BJ (cell line): ENCODE measurements around the gene FAU. TPM values are rescaled to one million over a fixed set of nuclear protein-coding genes. Genes with fewer than 3 reads are reported as not detected.

ENCODE experiments used
- CTCF ChIA-PET: fragments of 350-600 bp; formaldehyde crosslinking; extraction: SDS; loops from one replicate; lab custom pipeline; 2021; ENCODE audit warnings: antibody characterized with exemption, inconsistent platforms; lab: Yijun Ruan, JAX
- POLR2A ChIA-PET: fragments of 300-600 bp; sonication (Branson Sonifier 250); formaldehyde crosslinking; extraction: SDS; loops from one replicate; lab custom pipeline; 2021; ENCODE audit warnings: antibody characterized with exemption; lab: Charles Lee
- DNase-seq: peaks from one replicate; pipeline ENCODE4 v3.0.0-alpha.2; 2011; ENCODE audit warnings: low read depth
- H3K27me3 ChIP-seq: 2 replicates; pipeline ENCODE4 v1.6.0; 2011; ENCODE audit warnings: low read length; ENCODE audit not compliant: control insufficient read depth, insufficient read depth
- H3K36me3 ChIP-seq: 2 replicates; pipeline ENCODE4 v1.5.1; 2011; ENCODE audit warnings: low read length; ENCODE audit not compliant: control insufficient read depth, insufficient read depth
- H3K4me3 ChIP-seq: 2 replicates; pipeline ENCODE4 v1.5.1; 2011; ENCODE audit warnings: low read depth, mild to moderate bottlenecking, control low read depth, low read length
- CTCF ChIP-seq: IDR thresholded peaks from 2 replicates; pipeline ENCODE4 v1.5.1; 2011; ENCODE audit warnings: low read depth, mild to moderate bottlenecking, control low read depth, inconsistent platforms, low read length, moderate library complexity; ENCODE audit not compliant: insufficient read depth
- polyA plus RNA-seq: library from polyadenylated mRNA; depleted of rRNA; stranded (reverse); fragments of >200 nt; gene quantifications from 2 replicates; pipeline ENCODE4 v1.2.3, GENCODE V29; 2011

The FAU gene
- polyA plus RNA-seq, 1 experiment: 474 TPM

GRCh38 chr11:65130631-65131416 lies 8.9 kb upstream of the FAU start:
- no peak for DNase-seq
- POLR2A ChIA-PET: interaction anchor here (0.8 kb wide), 1 partner anchor 9 kb away, joined by 3 read pairs; the partner anchor contains the start of genes FAU and MRPL49
- peaks cover 52% of the 10 kb centered on the region for H3K36me3 ChIP-seq
- no peak for TF ChIP-seq CTCF
- CTCF ChIA-PET: interaction anchor here (0.9 to 1.6 kb wide), 3 partner anchors 9 to 20 kb away, joined by 3 to 9 read pairs (median 6); partner anchors contain the start of genes FAU, MRPL49, TM7SF2 and ZNHIT2
- H3K27me3 ChIP-seq: no peaks in the 10 kb centered on the region
- no peak overlapping the region for H3K4me3 ChIP-seq

- Histone ChIP-seq H3K36me3 (peaks cover 57% of the 10 kb centered on the region), H3K27me3 (no peaks in the 10 kb centered on the region), H3K4me3 (no peak overlapping the region)
- ChIA-PET POLR2A (no interaction called here), CTCF (interaction anchor here (0.9 to 1.2 kb wide), 2 partner anchors 8 to 12 kb away, joined by 3 to 6 read pairs; partner anchors contain the start of genes FAU, MRPL49 and ZNHIT2)
- no peak for TF ChIP-seq CTCF
- DNase-seq: no peak
Observed at GRCh38 chr11:65129649-65130441, 7.9 kb upstream of the FAU start.

- Histone ChIP-seq H3K27me3 (no peaks in the 10 kb centered on the region), H3K36me3 (peaks cover 57% of the 10 kb centered on the region), H3K4me3 (no peak overlapping the region)
- no peak for DNase-seq
- POLR2A ChIA-PET: no interaction called here
- CTCF ChIA-PET: interaction anchor here (0.9 to 1.2 kb wide), 2 partner anchors 10 to 16 kb away, joined by 3 to 4 read pairs; no protein-coding TSS in a partner anchor
- no peak for TF ChIP-seq CTCF
Observed at GRCh38 chr11:65128182-65129145, 6.5 kb upstream of the FAU start.

- peaks cover 56% of the 10 kb centered on the region for H3K36me3 ChIP-seq
- POLR2A ChIA-PET: interaction anchor here (0.7 kb wide), 1 partner anchor 26 kb away, joined by 3 read pairs; no protein-coding TSS in a partner anchor
- CTCF ChIA-PET: interaction anchor here (0.6 to 0.9 kb wide), 2 partner anchors 10 to 15 kb away, joined by 3 to 4 read pairs (median 3); partner anchors contain the start of gene ZNHIT2
- TF ChIP-seq CTCF: no peak
- no peak for DNase-seq
- H3K27me3 ChIP-seq: no peaks in the 10 kb centered on the region
- no peak overlapping the region for H3K4me3 ChIP-seq
Observed at GRCh38 chr11:65127473-65128181, 5.7 kb upstream of the FAU start.
